OCI-LY1 (cell line): Measurements from ENCODE around the gene C3orf49.

Experiments used
- H2AFZ ChIP-seq: fragments of 200-600 bp; sonication (generic), shearing (Covaris generic); 2 replicates; pipeline ENCODE4 v1.6.0; 2014; ENCODE audit warnings: antibody characterized with exemption, mild to moderate bottlenecking, low read length
- H3F3A ChIP-seq: fragments of 200-600 bp; sonication (generic), shearing (Covaris generic); 2 replicates; pipeline ENCODE4 v1.6.0; 2014; ENCODE audit warnings: mild to moderate bottlenecking, antibody characterized with exemption, low read length, moderate library complexity; ENCODE audit not compliant: insufficient read depth
- H3K27ac ChIP-seq: fragments of 200-600 bp; sonication (generic); 2 replicates; pipeline ENCODE4 v1.5.1; 2014; ENCODE audit warnings: low read length, mixed run types, mild to moderate bottlenecking, low read depth; ENCODE audit not compliant: poor library complexity, severe bottlenecking
- H3K27me3 ChIP-seq: fragments of 200-600 bp; sonication (generic); 2 replicates; pipeline ENCODE4 v1.6.0; 2014; ENCODE audit warnings: antibody characterized with exemption, mild to moderate bottlenecking, low read length, moderate library complexity; ENCODE audit not compliant: insufficient read depth
- H3K36me3 ChIP-seq: fragments of 200-600 bp; sonication (generic); 2 replicates; pipeline ENCODE4 v1.6.1; 2014; ENCODE audit warnings: mild to moderate bottlenecking, antibody characterized with exemption, low read length, moderate library complexity, mixed read lengths; ENCODE audit not compliant: insufficient read depth
- H3K4me1 ChIP-seq: fragments of 200-600 bp; sonication (generic); 2 replicates; pipeline ENCODE4 v1.5.1; 2014; ENCODE audit warnings: mild to moderate bottlenecking, low read length, moderate library complexity; ENCODE audit not compliant: insufficient read depth, severe bottlenecking
- H3K4me2 ChIP-seq: fragments of 200-600 bp; sonication (generic), shearing (Covaris generic); 2 replicates; pipeline ENCODE4 v1.6.1; 2014; ENCODE audit warnings: low read length
- H3K4me3 ChIP-seq: fragments of 200-600 bp; sonication (generic); 2 replicates; pipeline ENCODE4 v1.5.1; 2014; ENCODE audit warnings: low read length, low read depth, mild to moderate bottlenecking, mixed read lengths; ENCODE audit not compliant: poor library complexity, severe bottlenecking
- H3K79me2 ChIP-seq: fragments of 200-600 bp; shearing (Covaris generic); 2 replicates; pipeline ENCODE4 v1.6.1; 2016; ENCODE audit warnings: mixed run types, low read length, mixed read lengths; ENCODE audit not compliant: insufficient read depth
- H3K9ac ChIP-seq: fragments of 200-600 bp; sonication (generic), shearing (Covaris generic); 2 replicates; pipeline ENCODE4 v1.6.1; 2014; ENCODE audit warnings: mild to moderate bottlenecking, low read length, mixed read lengths
- H3K9me2 ChIP-seq: fragments of 200-600 bp; sonication (generic), shearing (Covaris generic); 2 replicates; pipeline ENCODE4 v1.6.1; 2014; ENCODE audit warnings: low read depth, mild to moderate bottlenecking, low read length, mixed read lengths
- H3K9me3 ChIP-seq: fragments of 200-600 bp; shearing (Covaris generic); 2 replicates; pipeline ENCODE4 v1.6.1; 2014; ENCODE audit warnings: low read length, mixed read lengths
- H4K20me1 ChIP-seq: fragments of 200-600 bp; sonication (generic), shearing (Covaris generic); 2 replicates; pipeline ENCODE4 v1.6.0; 2016; ENCODE audit warnings: mild to moderate bottlenecking, low read length; ENCODE audit not compliant: insufficient read depth
- CTCF ChIP-seq: fragments of 200-600 bp; sonication (generic), shearing (Covaris generic); IDR thresholded peaks from 2 replicates; pipeline ENCODE4 v1.5.1; 2017; ENCODE audit warnings: mild to moderate bottlenecking, antibody characterized with exemption, low read length, moderate library complexity, mixed read lengths
- EZH2 ChIP-seq: fragments of 200-600 bp; sonication (generic), shearing (Covaris generic); IDR thresholded peaks from 2 replicates; pipeline ENCODE4 v1.8.0; 2017; ENCODE audit warnings: borderline replicate concordance, mixed run types, mild to moderate bottlenecking, antibody characterized with exemption, low read length, moderate library complexity, mixed read lengths

C3orf49 gene

GRCh38 chr3:63886858-63887257 is 67.8 kb downstream of the C3orf49 start:
- Histone ChIP-seq H3F3A (no peaks in the 10 kb centered on the region), H3K27me3 (no peaks in the 10 kb centered on the region), H3K79me2 (peaks cover 74% of the 10 kb centered on the region), H3K9me3 (no peaks in the 10 kb centered on the region), H4K20me1 (no peaks in the 10 kb centered on the region), H3K4me1 (no peaks in the 10 kb centered on the region), H3K9me2 (no peaks in the 10 kb centered on the region), H3K9ac (no peak overlapping the region), H2AFZ (no peak overlapping the region), H3K36me3 (peaks cover 13% of the 10 kb centered on the region; the same call in 1 of the 2 replicates), H3K4me2 (no peak overlapping the region), H3K4me3 (no peak overlapping the region), H3K27ac (no peak overlapping the region)
- TF ChIP-seq EZH2 (no peak), CTCF (no peak)

- Histone ChIP-seq H3K79me2 (peaks cover 61% of the 10 kb centered on the region), H3K9me2 (no peaks in the 10 kb centered on the region), H3K9ac (no peak overlapping the region), H3K4me3 (no peak overlapping the region), H4K20me1 (no peaks in the 10 kb centered on the region), H3K36me3 (peaks cover 8% of the 10 kb centered on the region; the same call in 1 of the 2 replicates), H3K4me1 (peaks cover 5% of the 10 kb centered on the region), H2AFZ (no peak overlapping the region), H3K9me3 (no peaks in the 10 kb centered on the region), H3F3A (no peaks in the 10 kb centered on the region), H3K4me2 (no peak overlapping the region), H3K27ac (no peak overlapping the region), H3K27me3 (no peaks in the 10 kb centered on the region)
- TF ChIP-seq EZH2 (no peak), CTCF (no peak)
These were observed 72.4 kb downstream of the C3orf49 start for GRCh38 chr3:63891518-63891917.

GRCh38 chr3:63892773-63893352 is 73.8 kb downstream of the C3orf49 start:
- Histone ChIP-seq H3K27ac (no peak overlapping the region), H3K4me2 (no peak overlapping the region), H4K20me1 (peaks cover 4% of the 10 kb centered on the region; the same call in 1 of the 2 replicates), H3K36me3 (peaks cover 12% of the 10 kb centered on the region; the same call in 1 of the 2 replicates), H3K4me1 (peaks cover 5% of the 10 kb centered on the region), H3K79me2 (peaks cover 58% of the 10 kb centered on the region), H3K4me3 (no peak overlapping the region), H2AFZ (no peak overlapping the region), H3K9me2 (no peaks in the 10 kb centered on the region), H3K27me3 (no peaks in the 10 kb centered on the region), H3K9ac (no peak overlapping the region), H3K9me3 (no peaks in the 10 kb centered on the region), H3F3A (no peaks in the 10 kb centered on the region)
- no peak for TF ChIP-seq EZH2
- TF ChIP-seq CTCF = no peak
